ENCODE measurements around the gene CAMK2G. TPM values are rescaled to one million over a fixed set of nuclear protein-coding genes. Genes with fewer than 3 reads are reported as not detected.

Gene CAMK2G
- total and polyA plus RNA-seq, 9 donors, result 9.8 to 42.9 (median 16.7) TPM

DNA sequence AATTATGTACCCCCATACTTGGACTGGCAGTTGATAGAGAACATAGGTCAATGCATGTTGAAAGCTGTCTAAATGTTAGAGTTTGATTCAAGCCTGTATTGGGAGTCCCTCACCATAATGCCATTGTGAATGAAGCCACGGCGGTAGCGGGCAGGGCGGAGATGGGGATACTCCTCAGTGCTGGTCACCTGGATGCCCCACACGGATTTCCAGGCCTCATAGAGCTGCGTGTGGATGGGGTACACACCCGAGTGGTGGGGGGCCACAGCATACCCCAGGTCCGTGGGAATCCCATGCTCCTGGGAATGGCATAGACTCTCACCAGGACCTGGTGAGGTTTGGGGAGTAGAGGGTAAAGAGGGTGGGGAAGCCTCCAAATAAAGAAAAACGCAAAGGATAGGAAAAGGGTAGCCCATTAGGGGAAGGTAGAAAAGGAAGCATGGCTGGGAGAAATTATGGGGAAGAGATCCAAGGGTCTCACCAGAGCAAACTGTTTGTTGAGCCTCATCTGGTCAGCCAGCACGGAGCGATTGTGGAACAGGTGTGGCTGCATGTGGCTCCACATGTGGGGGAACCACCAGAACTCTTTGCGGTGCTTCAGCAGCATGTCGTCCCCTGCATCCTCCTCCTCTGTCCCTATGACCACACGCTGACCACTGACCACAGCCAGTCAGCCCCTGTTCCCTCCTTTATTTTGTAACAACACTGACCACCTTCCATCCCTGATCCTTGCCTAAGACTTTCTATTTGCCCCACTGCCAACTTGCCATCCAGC is 68.0 kb downstream of the CAMK2G start:
- no peak overlapping the region for H3K27ac ChIP-seq
- H3K4me3 ChIP-seq, result no peak overlapping the region
- H3K27me3 ChIP-seq, result no peaks in the 10 kb centered on the region
- no peaks in the 10 kb centered on the region for H3K36me3 ChIP-seq
- H3K9me3 ChIP-seq, result no peaks in the 10 kb centered on the region
- no peak for DNase-seq
- WGBS, 3 donors, result 87 to 89% (median 89%) methylated on average over 14 of the region's 14 CpGs
- intact Hi-C loops (cut with DNase I), result no loop called here
- no peaks in the 10 kb centered on the region for H3K4me1 ChIP-seq (ENCODE audit: insufficient read depth)
- TF ChIP-seq, protein P1, sequence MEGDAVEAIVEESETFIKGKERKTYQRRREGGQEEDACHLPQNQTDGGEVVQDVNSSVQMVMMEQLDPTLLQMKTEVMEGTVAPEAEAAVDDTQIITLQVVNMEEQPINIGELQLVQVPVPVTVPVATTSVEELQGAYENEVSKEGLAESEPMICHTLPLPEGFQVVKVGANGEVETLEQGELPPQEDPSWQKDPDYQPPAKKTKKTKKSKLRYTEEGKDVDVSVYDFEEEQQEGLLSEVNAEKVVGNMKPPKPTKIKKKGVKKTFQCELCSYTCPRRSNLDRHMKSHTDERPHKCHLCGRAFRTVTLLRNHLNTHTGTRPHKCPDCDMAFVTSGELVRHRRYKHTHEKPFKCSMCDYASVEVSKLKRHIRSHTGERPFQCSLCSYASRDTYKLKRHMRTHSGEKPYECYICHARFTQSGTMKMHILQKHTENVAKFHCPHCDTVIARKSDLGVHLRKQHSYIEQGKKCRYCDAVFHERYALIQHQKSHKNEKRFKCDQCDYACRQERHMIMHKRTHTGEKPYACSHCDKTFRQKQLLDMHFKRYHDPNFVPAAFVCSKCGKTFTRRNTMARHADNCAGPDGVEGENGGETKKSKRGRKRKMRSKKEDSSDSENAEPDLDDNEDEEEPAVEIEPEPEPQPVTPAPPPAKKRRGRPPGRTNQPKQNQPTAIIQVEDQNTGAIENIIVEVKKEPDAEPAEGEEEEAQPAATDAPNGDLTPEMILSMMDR (IDR thresholded peaks at IDR 0.05), result no peak
- no peak for TF ChIP-seq POLR2A (IDR thresholded peaks at IDR 0.05)
- TF ChIP-seq EP300 (IDR thresholded peaks at IDR 0.05), result no peak

DNA sequence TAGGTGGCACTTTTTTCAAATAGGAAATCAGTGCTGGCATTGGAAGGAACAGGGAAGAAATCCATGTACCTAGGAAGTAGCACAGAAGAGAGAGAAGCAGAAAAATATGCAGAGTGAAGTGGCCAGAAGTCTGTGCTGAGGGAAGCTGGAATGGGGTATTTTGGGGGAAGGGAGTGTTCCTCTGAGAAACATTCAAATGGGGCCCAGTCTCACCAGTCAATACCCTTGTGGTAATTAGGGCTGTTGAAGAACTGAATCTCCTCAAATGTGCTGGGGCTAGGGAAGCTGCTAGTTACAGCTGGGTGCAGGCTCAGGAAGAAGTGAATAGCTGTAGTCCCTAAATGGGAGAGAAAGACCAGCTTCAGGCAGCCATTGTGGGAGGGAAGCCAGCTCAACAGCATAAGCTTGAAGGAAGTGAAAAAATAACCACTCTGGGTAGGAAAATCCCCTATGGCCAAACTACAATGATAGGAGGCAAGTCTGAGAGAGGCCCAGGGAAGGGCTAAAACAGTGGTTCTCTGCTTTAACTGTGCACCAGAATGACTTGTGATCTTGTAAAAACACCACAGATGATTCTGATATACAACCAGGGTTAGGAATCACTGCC is 70.6 kb downstream of the CAMK2G start:
- Histone ChIP-seq H3K36me3 (no peaks in the 10 kb centered on the region), H3K27ac (no peak overlapping the region), H3K9me3 (no peaks in the 10 kb centered on the region), H3K4me1 (ENCODE audit: insufficient read depth) (no peaks in the 10 kb centered on the region), H3K27me3 (no peaks in the 10 kb centered on the region), H3K4me3 (no peak overlapping the region)
- DNase-seq, result no peak
- intact Hi-C loops (cut with DNase I), result no loop called here
- TF ChIP-seq EP300 (IDR thresholded peaks at IDR 0.05), result no peak
- no peak for TF ChIP-seq POLR2A (IDR thresholded peaks at IDR 0.05)
- TF ChIP-seq, protein P1 (IDR thresholded peaks at IDR 0.05), result no peak

DNA sequence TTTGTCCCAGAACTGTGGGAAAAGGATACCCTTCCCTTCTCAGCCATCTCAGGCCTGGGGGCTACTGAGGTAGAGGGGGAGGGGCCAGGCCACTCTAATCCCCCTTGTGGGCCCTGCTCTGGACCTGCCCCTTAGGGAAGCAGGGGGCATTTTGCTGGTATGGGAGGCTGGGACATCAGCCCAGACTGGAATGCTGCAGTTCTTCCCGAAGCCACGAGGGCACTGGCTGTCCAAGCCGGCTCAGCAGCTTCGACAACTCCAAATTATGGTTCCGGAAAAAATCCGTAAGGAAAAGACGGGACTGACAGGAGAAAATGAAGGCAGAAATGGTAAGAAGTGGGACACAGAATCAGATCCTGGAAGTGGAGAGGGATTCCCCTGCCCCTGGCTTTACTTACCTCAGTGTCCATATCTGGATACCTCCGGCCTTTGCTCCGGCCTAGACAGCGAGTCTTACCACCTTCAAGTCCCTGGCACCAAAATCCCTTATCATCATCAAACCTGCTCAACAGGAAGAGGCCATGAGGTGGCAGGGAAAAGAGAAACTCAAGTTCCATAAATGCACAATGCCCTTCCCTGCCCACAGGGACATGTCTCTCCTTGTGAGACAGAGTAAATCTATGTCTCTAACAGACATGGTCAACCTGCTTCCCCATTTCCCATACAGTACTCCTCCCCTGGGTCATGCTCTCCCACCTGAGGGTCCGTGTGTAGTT is 71.9 kb downstream of the CAMK2G start:
- Histone ChIP-seq H3K36me3 (no peaks in the 10 kb centered on the region), H3K4me1 (ENCODE audit: insufficient read depth) (no peaks in the 10 kb centered on the region), H3K9me3 (no peaks in the 10 kb centered on the region), H3K27ac (no peak overlapping the region), H3K27me3 (no peaks in the 10 kb centered on the region), H3K4me3 (no peak overlapping the region)
- TF ChIP-seq EP300 (IDR thresholded peaks at IDR 0.05) (no peak), POLR2A (IDR thresholded peaks at IDR 0.05) (no peak)
- TF ChIP-seq, protein P1 (IDR thresholded peaks at IDR 0.05), result no peak
- WGBS, 3 donors, result 66 to 76% (median 72%) methylated on average over 11 of the region's 11 CpGs
- DNase-seq, result no peak
- intact Hi-C loops (cut with DNase I), result no loop called here

DNA sequence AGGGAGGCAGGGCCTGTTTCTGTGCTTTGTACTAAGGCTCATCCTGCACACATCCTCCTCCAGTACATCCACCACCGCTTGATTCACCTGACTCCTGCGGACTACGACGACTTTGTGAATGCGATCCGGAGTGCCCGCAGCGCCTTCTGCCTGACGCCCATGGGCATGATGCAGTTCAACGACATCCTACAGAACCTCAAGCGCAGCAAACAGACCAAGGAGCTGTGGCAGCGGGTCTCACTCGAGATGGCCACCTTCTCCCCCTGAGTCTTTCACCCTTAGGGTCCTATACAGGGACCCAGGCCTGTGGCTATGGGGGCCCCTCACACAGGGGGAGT is 73.1 kb downstream of the CAMK2G start:
- no peak for DNase-seq
- H3K36me3 ChIP-seq, result no peaks in the 10 kb centered on the region
- no peaks in the 10 kb centered on the region for H3K27me3 ChIP-seq
- no peaks in the 10 kb centered on the region for H3K4me1 ChIP-seq (ENCODE audit: insufficient read depth)
- TF ChIP-seq EP300 (IDR thresholded peaks at IDR 0.05), result no peak
- TF ChIP-seq, protein P1 (IDR thresholded peaks at IDR 0.05), result no peak
- TF ChIP-seq POLR2A (IDR thresholded peaks at IDR 0.05), result no peak
- 86 to 89% (median 89%) methylated on average over 13 of the region's 13 CpGs for WGBS, 3 donors
- no peak overlapping the region for H3K27ac ChIP-seq
- no peaks in the 10 kb centered on the region for H3K9me3 ChIP-seq
- intact Hi-C loops (cut with DNase I), result no loop called here
- H3K4me3 ChIP-seq, result no peak overlapping the region

Measured in ovary (tissue), 9 donors.